Mesenchymal stem cell (in vitro differentiated cells and primary cell): ENCODE results near the gene CDK11B.

Source experiments
- DNase-seq: peaks from one replicate; pipeline ENCODE4 v3.0.0-alpha.2; 2013
- H2AFZ ChIP-seq: one replicate; pipeline ENCODE4 v1.6.1; 2013; ENCODE audit warnings: low read depth, mild to moderate bottlenecking, control low read depth, inconsistent platforms, low read length, moderate library complexity
- H2AK5ac ChIP-seq: 2 replicates; pipeline ENCODE4 v1.6.1; 2013; ENCODE audit warnings: low read length, moderate library complexity, mild to moderate bottlenecking, inconsistent platforms; ENCODE audit not compliant: severe bottlenecking
- H2BK120ac ChIP-seq: one replicate; pipeline ENCODE4 v1.6.1; 2013; ENCODE audit warnings: low read depth, mild to moderate bottlenecking, inconsistent platforms, low read length, moderate library complexity
- H2BK12ac ChIP-seq, 2 experiments: one replicate each; pipeline ENCODE4 v1.6.1; 2013; ENCODE audit warnings: inconsistent platforms in 2 of 2, low read length in 2 of 2, mild to moderate bottlenecking in 2 of 2, moderate library complexity in 2 of 2, control low read depth in 1 of 2
- H2BK15ac ChIP-seq: one replicate; pipeline ENCODE4 v1.6.1; 2013; ENCODE audit warnings: mild to moderate bottlenecking, low read depth, inconsistent platforms; ENCODE audit not compliant: poor library complexity, severe bottlenecking
- H2BK5ac ChIP-seq: 2 replicates; pipeline ENCODE4 v1.6.1; 2013; ENCODE audit warnings: low read depth, mild to moderate bottlenecking, low read length, control low read depth, inconsistent platforms; ENCODE audit not compliant: poor library complexity, severe bottlenecking
- H3K14ac ChIP-seq, 2 experiments: one replicate each; pipeline ENCODE4 v1.6.1; 2013; ENCODE audit warnings: inconsistent platforms in 2 of 2, low read length in 2 of 2, control low read depth in 1 of 2, mild to moderate bottlenecking in 1 of 2, moderate library complexity in 1 of 2
- H3K18ac ChIP-seq, 2 experiments: one replicate each; pipeline ENCODE4 v1.6.1; 2013; ENCODE audit warnings: inconsistent platforms in 2 of 2, low read length in 2 of 2, control low read depth in 1 of 2, low read depth in 1 of 2, mild to moderate bottlenecking in 1 of 2
- H3K23ac ChIP-seq, 2 experiments: one replicate each; pipeline ENCODE4 v1.6.1; 2013; ENCODE audit warnings: inconsistent platforms in 2 of 2, low read length in 2 of 2, mild to moderate bottlenecking in 2 of 2, moderate library complexity in 2 of 2, control low read depth in 1 of 2
- H3K27ac ChIP-seq: 2 replicates; pipeline ENCODE4 v1.5.1; 2013; ENCODE audit warnings: mild to moderate bottlenecking, moderate library complexity, low read length, control low read depth, inconsistent platforms; ENCODE audit not compliant: poor library complexity, severe bottlenecking
- H3K27me3 ChIP-seq, 2 experiments: 2 replicates each; pipeline versions ENCODE4 v1.6.1 to v1.7.0; 2013; ENCODE audit warnings: low read length in 2 of 2, mild to moderate bottlenecking in 2 of 2, moderate library complexity in 2 of 2, control low read depth in 1 of 2, inconsistent platforms in 1 of 2; ENCODE audit not compliant: control insufficient read depth in 1 of 2, insufficient read depth in 1 of 2
- H3K36me3 ChIP-seq, 2 experiments: 2 replicates each; pipeline versions ENCODE4 v1.6.1 to v1.7.0; 2013; ENCODE audit warnings: low read length in 2 of 2, control low read depth in 1 of 2, inconsistent platforms in 1 of 2, low read depth in 1 of 2, mild to moderate bottlenecking in 1 of 2; ENCODE audit not compliant: insufficient read depth in 2 of 2, control insufficient read depth in 1 of 2
- H3K4ac ChIP-seq, 2 experiments: one replicate each; pipeline ENCODE4 v1.6.1; 2013; ENCODE audit warnings: inconsistent platforms in 2 of 2, low read length in 2 of 2, mild to moderate bottlenecking in 2 of 2, moderate library complexity in 2 of 2, control low read depth in 1 of 2, low read depth in 1 of 2
- H3K4me1 ChIP-seq: 2 replicates; pipeline ENCODE4 v1.6.1; 2013; ENCODE audit warnings: low read depth, low read length, control low read depth; ENCODE audit not compliant: control insufficient read depth, insufficient read depth
- H3K4me2 ChIP-seq: 2 replicates; pipeline ENCODE4 v1.6.1; 2013; ENCODE audit warnings: low read length, mild to moderate bottlenecking, inconsistent platforms; ENCODE audit not compliant: poor library complexity, severe bottlenecking
- H3K4me3 ChIP-seq, 2 experiments: 2 replicates each; pipeline versions ENCODE4 v1.5.1 to v1.7.0; 2013; ENCODE audit warnings: low read length in 2 of 2, mild to moderate bottlenecking in 2 of 2, control low read depth in 1 of 2, low read depth in 1 of 2; ENCODE audit not compliant: insufficient read depth in 1 of 2
- H3K79me1 ChIP-seq: replicated peaks from 2 replicates; pipeline ENCODE4 v1.6.1; 2013; ENCODE audit warnings: mild to moderate bottlenecking, control low read depth, low read length, inconsistent platforms; ENCODE audit not compliant: poor library complexity, severe bottlenecking
- H3K9ac ChIP-seq: 2 replicates; pipeline ENCODE4 v1.7.0; 2013; ENCODE audit warnings: mild to moderate bottlenecking, low read length, moderate library complexity
- H3K9me3 ChIP-seq: 2 replicates; pipeline ENCODE4 v1.7.0; 2013; ENCODE audit warnings: mild to moderate bottlenecking, low read length; ENCODE audit not compliant: control insufficient read depth
- H4K8ac ChIP-seq: one replicate; pipeline ENCODE4 v1.6.1; 2013; ENCODE audit warnings: inconsistent platforms, mild to moderate bottlenecking, low read length, moderate library complexity
- H4K91ac ChIP-seq: one replicate; pipeline ENCODE4 v1.6.1; 2013; ENCODE audit warnings: mild to moderate bottlenecking, low read length, inconsistent platforms
- WGBS: methylation state at CpG from one replicate; pipeline ENCODE4 v1.1.7; 2013; ENCODE audit warnings: mixed read lengths; 5-methylcytosine and 5-hydroxymethylcytosine counted together

Gene CDK11B

GRCh38 chr1:1627261-1627828 lies 31.5 kb downstream of the CDK11B start:
- Histone ChIP-seq H3K23ac (no peak overlapping the region), H3K9ac (no peak overlapping the region), H3K27ac (no peak overlapping the region), H3K9me3 (no peaks in the 10 kb centered on the region), H2BK120ac (no peak overlapping the region), H3K4me3 (peak overlapping the region in 1 of 2 experiments; percentile 41), H2AFZ (no peak overlapping the region), H3K4me2 (no peak overlapping the region), H2AK5ac (no peak overlapping the region), H2BK5ac (no peak overlapping the region), H3K79me1 (peaks cover 7% of the 10 kb centered on the region), H2BK15ac (no peak overlapping the region), H3K18ac (no peak overlapping the region), H2BK12ac (no peak overlapping the region), H3K14ac (no peak overlapping the region), H4K91ac (peak overlapping the region; percentile 36), H3K4ac (no peak overlapping the region), H4K8ac (no peak overlapping the region), H3K4me1 (peaks cover 28% of the 10 kb centered on the region), H3K36me3 (peaks cover 6 to 78% of the 10 kb centered on the region in 2 experiments), H3K27me3 (peaks cover 3 to 8% of the 10 kb centered on the region in 2 experiments)
- no peak for DNase-seq
- WGBS, result 89% methylated on average over 29 of the region's 37 CpGs

DNA sequence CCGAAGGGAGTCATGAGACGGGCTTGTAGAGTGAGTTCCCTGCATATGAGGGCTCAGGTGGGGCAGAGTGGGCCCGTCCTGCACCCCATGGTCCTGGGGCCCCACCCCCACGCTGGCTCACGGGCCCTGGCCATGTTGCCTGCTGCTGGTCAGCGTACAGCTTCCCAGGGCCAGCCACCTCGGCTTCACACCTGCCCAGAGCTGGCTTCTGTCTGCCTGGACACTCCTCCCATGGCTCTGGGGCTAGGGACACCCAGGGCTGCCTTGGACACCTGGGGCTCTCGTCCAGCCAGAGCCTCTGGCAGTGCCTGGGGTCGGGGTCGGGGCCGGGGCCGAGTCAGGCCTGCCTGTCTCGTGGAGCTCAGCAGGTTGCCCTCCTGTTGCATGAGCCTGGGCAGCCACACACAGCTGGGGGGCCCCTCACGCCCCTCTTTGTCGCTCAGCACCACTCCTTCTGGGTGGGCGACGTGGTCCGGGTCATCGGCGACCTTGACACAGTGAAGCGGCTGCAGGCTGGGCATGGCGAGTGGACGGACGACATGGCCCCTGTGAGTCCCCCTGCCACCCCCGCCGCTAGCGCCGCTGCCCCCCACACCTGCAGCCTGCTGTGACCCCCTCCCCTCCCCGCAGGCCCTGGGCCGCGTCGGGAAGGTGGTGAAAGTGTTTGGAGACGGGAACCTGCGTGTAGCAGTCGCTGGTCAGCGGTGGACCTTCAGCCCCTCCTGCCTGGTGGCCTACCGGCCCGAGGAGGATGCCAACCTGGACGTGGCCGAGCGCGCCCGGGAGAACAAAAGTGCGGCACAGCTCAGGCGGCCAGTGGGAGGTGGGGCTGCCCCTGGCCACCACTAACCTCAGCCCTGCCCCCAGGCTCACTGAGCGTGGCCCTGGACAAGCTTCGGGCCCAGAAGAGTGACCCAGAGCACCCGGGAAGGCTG lies 32.3 kb downstream of the CDK11B start:
- H3K18ac ChIP-seq, result no peak overlapping the region
- no peak overlapping the region for H2BK5ac ChIP-seq
- DNase-seq, result no peak
- no peak overlapping the region for H3K4me3 ChIP-seq
- H3K9ac ChIP-seq, result no peak overlapping the region
- no peak overlapping the region for H3K4ac ChIP-seq
- H2AK5ac ChIP-seq, result no peak overlapping the region
- no peak overlapping the region for H3K4me2 ChIP-seq
- H3K4me1 ChIP-seq, result peaks cover 26% of the 10 kb centered on the region
- no peak overlapping the region for H2BK120ac ChIP-seq
- no peak overlapping the region for H2BK15ac ChIP-seq
- H3K14ac ChIP-seq, result no peak overlapping the region
- H3K9me3 ChIP-seq, result no peaks in the 10 kb centered on the region
- 95% methylated on average over 42 of the region's 48 CpGs for WGBS
- H3K23ac ChIP-seq, result no peak overlapping the region
- no peak overlapping the region for H4K8ac ChIP-seq
- H3K79me1 ChIP-seq, result peaks cover 9% of the 10 kb centered on the region
- no peak overlapping the region for H3K27ac ChIP-seq
- H4K91ac ChIP-seq, result no peak overlapping the region
- H2BK12ac ChIP-seq, result no peak overlapping the region
- H2AFZ ChIP-seq, result no peak overlapping the region
- peaks cover 6 to 83% of the 10 kb centered on the region in 2 experiments for H3K36me3 ChIP-seq
- H3K27me3 ChIP-seq, result peaks cover 0 to 5% of the 10 kb centered on the region in 2 experiments

DNA sequence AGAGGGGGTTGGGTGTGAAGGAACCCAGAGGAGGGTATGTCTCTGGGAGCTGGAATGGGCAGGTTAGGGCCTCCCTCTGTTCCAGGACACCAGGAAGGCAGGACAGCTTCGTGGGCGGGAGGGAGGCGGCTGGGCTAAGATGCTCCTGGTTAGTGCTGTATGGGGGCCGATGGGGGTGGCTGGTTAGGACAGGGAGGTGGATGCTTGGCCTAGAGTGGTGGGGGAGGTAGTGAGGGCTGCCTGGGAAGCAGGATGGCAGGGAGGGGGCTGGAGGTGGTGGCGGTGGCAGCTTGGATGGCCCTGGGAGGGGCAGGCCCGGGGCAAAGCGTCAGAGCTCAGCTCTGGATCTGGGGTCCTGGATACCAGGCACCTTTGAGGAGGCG lies 33.0 kb downstream of the CDK11B start:
- H2BK15ac ChIP-seq, result no peak overlapping the region
- WGBS, result 96% methylated on average over 8 of the region's 8 CpGs

DNA sequence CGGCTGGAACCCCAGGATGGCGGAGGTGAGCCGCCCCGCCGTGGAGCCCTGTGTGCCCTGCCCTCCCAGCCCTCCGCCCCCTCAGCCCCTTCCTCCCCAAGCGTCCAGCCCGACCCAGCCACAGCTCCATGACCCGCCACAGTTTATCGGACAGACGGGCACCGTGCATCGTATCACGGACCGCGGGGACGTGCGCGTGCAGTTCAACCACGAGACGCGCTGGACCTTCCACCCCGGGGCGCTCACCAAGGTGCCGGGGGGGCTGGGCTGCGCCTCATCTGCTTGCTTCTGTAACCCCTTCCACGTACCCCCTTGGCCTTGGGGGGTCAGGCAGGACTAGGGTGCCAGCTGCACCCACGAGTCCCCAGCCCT lies 33.4 kb downstream of the CDK11B start:
- no peak overlapping the region for H2BK15ac ChIP-seq
- no peak overlapping the region for H3K14ac ChIP-seq
- no peak overlapping the region for H3K9ac ChIP-seq
- H3K18ac ChIP-seq, result no peak overlapping the region
- H2BK12ac ChIP-seq, result no peak overlapping the region
- peaks cover 18% of the 10 kb centered on the region for H3K79me1 ChIP-seq
- H3K4me2 ChIP-seq, result no peak overlapping the region
- H2BK120ac ChIP-seq, result no peak overlapping the region
- no peaks in the 10 kb centered on the region for H3K9me3 ChIP-seq
- H2AFZ ChIP-seq, result no peak overlapping the region
- H3K4me3 ChIP-seq, result no peak overlapping the region
- no peak overlapping the region for H3K23ac ChIP-seq
- WGBS, result 97% methylated on average over 28 of the region's 28 CpGs
- H2BK5ac ChIP-seq, result no peak overlapping the region
- no peak overlapping the region for H3K27ac ChIP-seq
- no peak overlapping the region for H4K8ac ChIP-seq
- H3K4me1 ChIP-seq, result peaks cover 24% of the 10 kb centered on the region
- no peak overlapping the region for H4K91ac ChIP-seq
- peaks cover 6 to 89% of the 10 kb centered on the region in 2 experiments for H3K36me3 ChIP-seq
- no peak overlapping the region for H3K4ac ChIP-seq
- no peak overlapping the region for H2AK5ac ChIP-seq
- no peak for DNase-seq
- H3K27me3 ChIP-seq, result no peaks in the 10 kb centered on the region

More for the DNA sequence above, 33.0 kb downstream of the CDK11B start:
- Histone ChIP-seq H3K14ac (no peak overlapping the region), H3K9me3 (no peaks in the 10 kb centered on the region), H3K4me3 (no peak overlapping the region), H4K91ac (no peak overlapping the region), H4K8ac (no peak overlapping the region), H3K27me3 (no peaks in the 10 kb centered on the region), H3K79me1 (peaks cover 13% of the 10 kb centered on the region), H3K4me1 (peaks cover 22% of the 10 kb centered on the region), H3K9ac (no peak overlapping the region), H3K4me2 (no peak overlapping the region), H2BK5ac (no peak overlapping the region), H2BK12ac (no peak overlapping the region), H3K18ac (no peak overlapping the region), H2BK120ac (no peak overlapping the region), H3K27ac (no peak overlapping the region), H2AFZ (no peak overlapping the region), H3K36me3 (peaks cover 6 to 89% of the 10 kb centered on the region in 2 experiments), H2AK5ac (no peak overlapping the region), H3K23ac (no peak overlapping the region), H3K4ac (no peak overlapping the region)
- no peak for DNase-seq
